ENCODE results near the gene CASP10.

DNA sequence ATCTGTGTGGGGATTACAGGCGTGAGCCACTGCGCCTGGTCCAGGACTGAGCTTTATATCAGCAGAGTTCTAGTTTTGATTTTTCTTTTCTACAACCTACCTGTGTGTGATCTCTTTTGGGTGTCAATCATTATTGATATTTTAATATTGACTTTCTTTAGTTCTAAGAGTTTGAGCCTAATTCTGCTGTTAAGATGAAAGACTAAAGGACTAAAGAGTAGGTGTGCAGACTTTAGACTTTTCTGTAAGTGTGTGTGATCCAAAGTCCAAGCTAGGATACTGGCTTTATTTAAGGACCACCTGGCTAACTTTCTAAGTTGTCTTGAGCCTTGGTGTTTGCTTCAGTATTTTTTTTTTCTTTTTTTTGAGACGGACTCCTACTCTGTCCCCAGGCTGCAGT, 12.4 kb downstream of the CASP10 start:
- TF ChIP-seq, protein P1, sequence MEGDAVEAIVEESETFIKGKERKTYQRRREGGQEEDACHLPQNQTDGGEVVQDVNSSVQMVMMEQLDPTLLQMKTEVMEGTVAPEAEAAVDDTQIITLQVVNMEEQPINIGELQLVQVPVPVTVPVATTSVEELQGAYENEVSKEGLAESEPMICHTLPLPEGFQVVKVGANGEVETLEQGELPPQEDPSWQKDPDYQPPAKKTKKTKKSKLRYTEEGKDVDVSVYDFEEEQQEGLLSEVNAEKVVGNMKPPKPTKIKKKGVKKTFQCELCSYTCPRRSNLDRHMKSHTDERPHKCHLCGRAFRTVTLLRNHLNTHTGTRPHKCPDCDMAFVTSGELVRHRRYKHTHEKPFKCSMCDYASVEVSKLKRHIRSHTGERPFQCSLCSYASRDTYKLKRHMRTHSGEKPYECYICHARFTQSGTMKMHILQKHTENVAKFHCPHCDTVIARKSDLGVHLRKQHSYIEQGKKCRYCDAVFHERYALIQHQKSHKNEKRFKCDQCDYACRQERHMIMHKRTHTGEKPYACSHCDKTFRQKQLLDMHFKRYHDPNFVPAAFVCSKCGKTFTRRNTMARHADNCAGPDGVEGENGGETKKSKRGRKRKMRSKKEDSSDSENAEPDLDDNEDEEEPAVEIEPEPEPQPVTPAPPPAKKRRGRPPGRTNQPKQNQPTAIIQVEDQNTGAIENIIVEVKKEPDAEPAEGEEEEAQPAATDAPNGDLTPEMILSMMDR (IDR thresholded peaks at IDR 0.05), result no peak
- TF ChIP-seq POLR2A (IDR thresholded peaks at IDR 0.05) (no peak), POLR2AphosphoS5 (IDR thresholded peaks at IDR 0.05) (no peak), EP300 (IDR thresholded peaks at IDR 0.05) (no peak)

Data from stomach (tissue), 4 donors.